HEK293 (cell line): Measurements from ENCODE around the gene PLEKHA7.

Experiments used
- CTCF ChIA-PET: fragments of 350-600 bp; formaldehyde crosslinking; extraction: SDS; loops from one replicate; lab custom pipeline; 2021; ENCODE audit warnings: antibody characterized with exemption; lab: Yijun Ruan, JAX
- POLR2A ChIA-PET: fragments of 300-600 bp; formaldehyde crosslinking; extraction: SDS; loops from one replicate; lab custom pipeline; 2020; ENCODE audit warnings: antibody characterized with exemption, inconsistent platforms; lab: Yijun Ruan, JAX
- H3K27ac ChIP-seq: fragments of 200-500 bp; sonication (Bioruptor generic); 2 replicates; pipeline ENCODE4 v1.5.1; 2014; ENCODE audit warnings: low read depth, low read length, control low read depth, inconsistent platforms; ENCODE audit errors: extremely low read depth
- H3K36me3 ChIP-seq, 2 experiments: fragments of 200-500 bp in 1 of 2; sonication (Bioruptor generic) in 1 of 2; 1 replicate in 1 of 2; 2 replicates in 1 of 2; pipeline ENCODE4 v1.5.1; 2014 to 2017; ENCODE audit warnings: inconsistent platforms in 2 of 2, low read length in 2 of 2; ENCODE audit not compliant: control insufficient read depth in 2 of 2, insufficient read depth in 1 of 2
- H3K4me1 ChIP-seq: fragments of 200-500 bp; sonication (Bioruptor generic); 2 replicates; pipeline ENCODE4 v1.5.1; 2014; ENCODE audit warnings: mild to moderate bottlenecking, low read length, inconsistent platforms; ENCODE audit not compliant: control insufficient read depth, insufficient read depth
- H3K4me3 ChIP-seq: 2 replicates; pipeline ENCODE4 v1.5.1; 2011; ENCODE audit warnings: low read depth, mild to moderate bottlenecking, control low read depth, low read length, moderate library complexity
- H3K9me3 ChIP-seq: fragments of 200-500 bp; sonication (Bioruptor generic); 2 replicates; pipeline ENCODE4 v1.5.1; 2014; ENCODE audit warnings: low read depth, low read length, inconsistent platforms; ENCODE audit not compliant: control insufficient read depth, insufficient read depth
- ELK4 ChIP-seq: IDR thresholded peaks from 2 replicates; pipeline ENCODE4 v1.6.1; 2011; ENCODE audit warnings: mild to moderate bottlenecking, low read depth, low read length, borderline replicate concordance
- KLF10 ChIP-seq: fragments of 450-650 bp; IDR thresholded peaks from 2 replicates; pipeline ENCODE4 v1.5.1; 2018; ENCODE audit warnings: missing biosample characterization, mild to moderate bottlenecking, missing genetic modification characterization
- KLF8 ChIP-seq: fragments of 450-650 bp; formaldehyde crosslinking; IDR thresholded peaks from 2 replicates; pipeline ENCODE4 v1.5.1; 2016; ENCODE audit warnings: missing biosample characterization, missing genetic modification characterization
- OVOL3 ChIP-seq: fragments of 450-650 bp; formaldehyde crosslinking; IDR thresholded peaks from 2 replicates; pipeline ENCODE4 v1.5.1; 2016; ENCODE audit warnings: missing biosample characterization, missing genetic modification characterization
- ZFHX2 ChIP-seq: fragments of 450-650 bp; formaldehyde crosslinking; conservative IDR thresholded peaks from 2 replicates; pipeline ENCODE4 v1.5.1; 2016; ENCODE audit warnings: missing biosample characterization, missing genetic modification characterization
- ZNF114 ChIP-seq: fragments of 450-650 bp; formaldehyde crosslinking; IDR thresholded peaks from 2 replicates; pipeline ENCODE4 v1.5.0; 2017; ENCODE audit warnings: missing biosample characterization, missing genetic modification characterization
- ZNF175 ChIP-seq: fragments of 450-650 bp; formaldehyde crosslinking; IDR thresholded peaks from 2 replicates; pipeline ENCODE4 v1.5.1; 2016; ENCODE audit warnings: missing biosample characterization, missing genetic modification characterization
- ZNF239 ChIP-seq: fragments of 450-650 bp; formaldehyde crosslinking; IDR thresholded peaks from 2 replicates; pipeline ENCODE4 v1.5.1; 2016; ENCODE audit warnings: missing biosample characterization, missing genetic modification characterization
- ZNF311 ChIP-seq: fragments of 450-650 bp; formaldehyde crosslinking; IDR thresholded peaks from 2 replicates; pipeline ENCODE4 v1.5.1; 2017; ENCODE audit warnings: missing biosample characterization, missing genetic modification characterization, borderline replicate concordance
- ZNF391 ChIP-seq: fragments of 450-650 bp; formaldehyde crosslinking; IDR thresholded peaks from 2 replicates; pipeline ENCODE4 v1.5.1; 2016; ENCODE audit warnings: low read depth, missing biosample characterization, missing genetic modification characterization, borderline replicate concordance
- ZNF423 ChIP-seq: fragments of 450-650 bp; formaldehyde crosslinking; IDR thresholded peaks from 2 replicates; pipeline ENCODE4 v1.5.1; 2016; ENCODE audit warnings: missing biosample characterization, missing genetic modification characterization
- ZNF48 ChIP-seq: fragments of 450-650 bp; formaldehyde crosslinking; IDR thresholded peaks from 2 replicates; pipeline ENCODE4 v1.5.1; 2016; ENCODE audit warnings: missing biosample characterization, missing genetic modification characterization
- ZNF501 ChIP-seq: fragments of 450-650 bp; formaldehyde crosslinking; IDR thresholded peaks from 2 replicates; pipeline ENCODE4 v1.5.1; 2016; ENCODE audit warnings: missing biosample characterization, missing genetic modification characterization
- ZNF510 ChIP-seq: fragments of 450-650 bp; formaldehyde crosslinking; IDR thresholded peaks from 2 replicates; pipeline ENCODE4 v1.5.1; 2018; ENCODE audit warnings: mild to moderate bottlenecking, missing genetic modification characterization, missing biosample characterization; ENCODE audit not compliant: insufficient replicate concordance
- ZNF629 ChIP-seq: fragments of 450-650 bp; formaldehyde crosslinking; IDR thresholded peaks from 2 replicates; pipeline ENCODE4 v1.5.1; 2017; ENCODE audit warnings: missing biosample characterization, missing genetic modification characterization
- ZNF670 ChIP-seq: fragments of 450-650 bp; formaldehyde crosslinking; IDR thresholded peaks from 2 replicates; pipeline ENCODE4 v1.5.1; 2016; ENCODE audit warnings: missing biosample characterization, missing genetic modification characterization, low read depth
- ZNF768 ChIP-seq: fragments of 450-650 bp; formaldehyde crosslinking; IDR thresholded peaks from 2 replicates; pipeline ENCODE4 v1.5.1; 2018; ENCODE audit warnings: missing biosample characterization, mild to moderate bottlenecking, missing genetic modification characterization
- TF ChIP-seq, protein P1 (sequence below): fragments of 450-650 bp; formaldehyde crosslinking; IDR thresholded peaks from 2 replicates; pipeline ENCODE4 v1.5.1; 2016; ENCODE audit warnings: missing biosample characterization, missing genetic modification characterization
- TF ChIP-seq, protein P2 (sequence below): fragments of 450-650 bp; IDR thresholded peaks from 2 replicates; pipeline ENCODE4 v1.5.1; 2018; ENCODE audit warnings: missing biosample characterization, mild to moderate bottlenecking, missing genetic modification characterization
- TF ChIP-seq, protein P3 (sequence below): sonication (generic); formaldehyde crosslinking; IDR thresholded peaks from 2 replicates; pipeline ENCODE4 v1.8.1; 2022; ENCODE audit warnings: mild to moderate bottlenecking, moderate library complexity, missing genetic modification reagents

Gene PLEKHA7

GRCh38 chr11:16831316-16832192 lies 182.7 kb downstream of the PLEKHA7 start:
- Histone ChIP-seq H3K9me3 (no peaks in the 10 kb centered on the region), H3K27ac (no peak overlapping the region), H3K36me3 (peaks cover 0 to 26% of the 10 kb centered on the region in 2 experiments; a peak in 1 of 3 replicates), H3K4me1 (no peaks in the 10 kb centered on the region), H3K4me3 (no peak overlapping the region)
- TF ChIP-seq ZNF768 (tag by site-specific recombination): no peak
- TF ChIP-seq KLF10 (tag by site-specific recombination): no peak
- TF ChIP-seq ZNF311 (tag by site-specific recombination): no peak
- TF ChIP-seq ZNF629: no peak
- TF ChIP-seq ZNF391: no peak
- TF ChIP-seq ZNF239: no peak
- no peak for TF ChIP-seq ZNF670 (tag by site-specific recombination)
- TF ChIP-seq, protein P1, sequence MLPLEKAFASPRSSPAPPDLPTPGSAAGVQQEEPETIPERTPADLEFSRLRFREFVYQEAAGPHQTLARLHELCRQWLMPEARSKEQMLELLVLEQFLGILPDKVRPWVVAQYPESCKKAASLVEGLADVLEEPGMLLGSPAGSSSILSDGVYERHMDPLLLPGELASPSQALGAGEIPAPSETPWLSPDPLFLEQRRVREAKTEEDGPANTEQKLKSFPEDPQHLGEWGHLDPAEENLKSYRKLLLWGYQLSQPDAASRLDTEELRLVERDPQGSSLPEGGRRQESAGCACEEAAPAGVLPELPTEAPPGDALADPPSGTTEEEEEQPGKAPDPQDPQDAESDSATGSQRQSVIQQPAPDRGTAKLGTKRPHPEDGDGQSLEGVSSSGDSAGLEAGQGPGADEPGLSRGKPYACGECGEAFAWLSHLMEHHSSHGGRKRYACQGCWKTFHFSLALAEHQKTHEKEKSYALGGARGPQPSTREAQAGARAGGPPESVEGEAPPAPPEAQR (tag by site-specific recombination): no peak
- no peak for TF ChIP-seq OVOL3 (tag by site-specific recombination)
- no peak for TF ChIP-seq ZNF423
- TF ChIP-seq ZNF510 (tag by site-specific recombination): no peak
- TF ChIP-seq, protein P2, sequence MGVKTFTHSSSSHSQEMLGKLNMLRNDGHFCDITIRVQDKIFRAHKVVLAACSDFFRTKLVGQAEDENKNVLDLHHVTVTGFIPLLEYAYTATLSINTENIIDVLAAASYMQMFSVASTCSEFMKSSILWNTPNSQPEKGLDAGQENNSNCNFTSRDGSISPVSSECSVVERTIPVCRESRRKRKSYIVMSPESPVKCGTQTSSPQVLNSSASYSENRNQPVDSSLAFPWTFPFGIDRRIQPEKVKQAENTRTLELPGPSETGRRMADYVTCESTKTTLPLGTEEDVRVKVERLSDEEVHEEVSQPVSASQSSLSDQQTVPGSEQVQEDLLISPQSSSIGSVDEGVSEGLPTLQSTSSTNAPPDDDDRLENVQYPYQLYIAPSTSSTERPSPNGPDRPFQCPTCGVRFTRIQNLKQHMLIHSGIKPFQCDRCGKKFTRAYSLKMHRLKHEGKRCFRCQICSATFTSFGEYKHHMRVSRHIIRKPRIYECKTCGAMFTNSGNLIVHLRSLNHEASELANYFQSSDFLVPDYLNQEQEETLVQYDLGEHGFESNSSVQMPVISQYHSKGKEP (tag by site-specific recombination): no peak
- TF ChIP-seq, protein P3, sequence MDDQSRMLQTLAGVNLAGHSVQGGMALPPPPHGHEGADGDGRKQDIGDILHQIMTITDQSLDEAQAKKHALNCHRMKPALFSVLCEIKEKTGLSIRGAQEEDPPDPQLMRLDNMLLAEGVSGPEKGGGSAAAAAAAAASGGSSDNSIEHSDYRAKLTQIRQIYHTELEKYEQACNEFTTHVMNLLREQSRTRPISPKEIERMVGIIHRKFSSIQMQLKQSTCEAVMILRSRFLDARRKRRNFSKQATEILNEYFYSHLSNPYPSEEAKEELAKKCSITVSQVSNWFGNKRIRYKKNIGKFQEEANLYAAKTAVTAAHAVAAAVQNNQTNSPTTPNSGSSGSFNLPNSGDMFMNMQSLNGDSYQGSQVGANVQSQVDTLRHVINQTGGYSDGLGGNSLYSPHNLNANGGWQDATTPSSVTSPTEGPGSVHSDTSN: no peak
- TF ChIP-seq KLF8: no peak
- TF ChIP-seq ZNF114 (tag by site-specific recombination): no peak
- CTCF ChIA-PET: interaction anchor here (0.6 to 4.4 kb wide), 2 partner anchors 11 to 232 kb away, joined by 3 to 28 read pairs; no protein-coding TSS in a partner anchor
- POLR2A ChIA-PET: no interaction called here

- TF ChIP-seq ZNF501 (tag by site-specific recombination): no peak
- TF ChIP-seq ZNF48: no peak
- TF ChIP-seq ELK4: no peak
- TF ChIP-seq ZNF175 (tag by site-specific recombination): no peak
- TF ChIP-seq ZFHX2 (tag by site-specific recombination): no peak
- H3K4me3 ChIP-seq: no peak overlapping the region
- ChIA-PET POLR2A (interaction anchor here (0.7 kb wide), 1 partner anchor 19 kb away, joined by 3 read pairs; no protein-coding TSS in a partner anchor), CTCF (interaction anchor here (0.7 kb wide), 1 partner anchor 42 kb away, joined by 3 read pairs; no protein-coding TSS in a partner anchor)
- peaks cover 0 to 38% of the 10 kb centered on the region in 2 experiments; a peak in 1 of 3 replicates for H3K36me3 ChIP-seq
- no peak overlapping the region for H3K27ac ChIP-seq
- no peaks in the 10 kb centered on the region for H3K4me1 ChIP-seq
- no peaks in the 10 kb centered on the region for H3K9me3 ChIP-seq
These were observed 187.1 kb downstream of the PLEKHA7 start for GRCh38 chr11:16827139-16827538.
